SH-SY5Y (cell line): Measurements from ENCODE around the gene TRIM17.

ENCODE experiments used
- GATA2 ChIP-seq: IDR thresholded peaks from 2 replicates; pipeline ENCODE4 v1.6.1; 2011; ENCODE audit warnings: mild to moderate bottlenecking, low read depth, low read length
- GATA3 ChIP-seq: IDR thresholded peaks from 2 replicates; pipeline ENCODE4 v1.6.1; 2011; ENCODE audit warnings: low read depth, mild to moderate bottlenecking, low read length, moderate library complexity

The TRIM17 gene

DNA sequence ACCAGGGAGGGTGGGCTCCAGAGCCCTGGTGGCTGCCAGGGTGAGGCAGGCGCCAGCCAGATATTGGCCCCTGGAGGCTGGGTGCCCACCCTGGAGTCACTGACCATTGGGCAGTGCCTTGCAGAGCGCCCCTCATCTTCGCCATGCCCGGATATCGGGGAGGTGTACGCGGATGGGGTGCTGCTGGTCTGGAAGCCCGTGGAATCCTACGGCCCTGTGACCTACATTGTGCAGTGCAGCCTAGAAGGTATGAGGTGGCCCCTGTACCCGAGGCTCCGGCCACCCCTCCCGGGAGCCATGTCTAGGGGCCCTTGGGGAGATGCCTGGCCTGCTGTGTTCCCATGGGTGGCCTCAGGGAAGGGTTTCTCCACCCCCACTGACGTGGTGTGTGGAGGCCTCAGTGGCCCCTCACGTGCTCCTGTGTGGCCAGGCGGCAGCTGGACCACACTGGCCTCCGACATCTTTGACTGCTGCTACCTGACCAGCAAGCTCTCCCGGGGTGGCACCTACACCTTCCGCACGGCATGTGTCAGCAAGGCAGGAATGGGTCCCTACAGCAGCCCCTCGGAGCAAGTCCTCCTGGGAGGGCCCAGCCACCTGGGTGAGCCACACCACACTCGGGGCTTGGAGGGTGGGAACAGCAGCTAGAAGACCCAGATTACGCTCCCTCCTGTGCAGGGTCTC is 40.9 kb downstream of the TRIM17 start:
- TF ChIP-seq GATA2 (no peak), GATA3 (no peak)

DNA sequence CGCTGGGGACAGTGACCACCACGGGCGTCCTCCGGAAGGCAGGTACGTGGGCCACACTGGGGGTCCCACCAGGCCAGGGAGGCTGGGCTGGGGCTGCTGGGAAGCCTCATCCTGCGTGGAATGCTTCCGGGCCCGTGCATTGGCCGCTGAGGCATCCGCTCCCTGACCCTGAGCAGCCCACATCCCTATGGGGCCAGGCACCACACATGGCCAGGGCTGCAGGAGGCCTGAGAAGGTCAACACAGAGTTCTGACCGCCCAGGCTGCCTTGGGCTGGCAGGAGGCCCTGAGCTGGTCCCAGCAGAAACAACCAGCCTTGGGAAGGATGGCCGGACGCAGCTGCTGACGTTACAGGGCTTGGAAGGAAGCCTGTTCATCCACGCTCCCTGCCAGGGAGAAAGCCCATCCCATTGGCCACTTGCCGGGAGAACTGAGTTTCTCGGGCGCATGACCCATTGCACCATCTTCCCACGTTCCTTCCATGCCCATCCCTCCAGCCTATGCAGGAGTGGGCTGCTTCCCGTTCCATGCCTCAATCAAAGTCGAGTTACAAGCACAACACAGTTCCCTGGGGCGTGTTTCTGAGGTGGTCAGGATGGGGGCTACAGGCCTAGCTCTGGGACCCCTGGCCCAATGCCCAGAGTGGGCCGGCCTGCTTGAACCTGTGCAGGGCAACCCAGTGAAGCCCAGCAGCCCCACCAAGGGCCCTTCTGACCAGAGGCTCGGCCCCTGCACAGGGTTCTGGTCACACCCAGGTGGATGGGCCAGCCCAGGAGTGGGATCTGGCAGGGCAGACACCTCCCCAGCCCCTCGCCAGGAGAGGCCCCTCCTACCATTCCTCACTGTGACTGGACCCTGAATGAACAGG is 41.7 kb downstream of the TRIM17 start:
- TF ChIP-seq GATA2: no peak
- no peak for TF ChIP-seq GATA3

GRCh38 chr1:228373681-228374571 is 42.7 kb downstream of the TRIM17 start:
- TF ChIP-seq GATA2 (no peak), GATA3 (no peak)

DNA sequence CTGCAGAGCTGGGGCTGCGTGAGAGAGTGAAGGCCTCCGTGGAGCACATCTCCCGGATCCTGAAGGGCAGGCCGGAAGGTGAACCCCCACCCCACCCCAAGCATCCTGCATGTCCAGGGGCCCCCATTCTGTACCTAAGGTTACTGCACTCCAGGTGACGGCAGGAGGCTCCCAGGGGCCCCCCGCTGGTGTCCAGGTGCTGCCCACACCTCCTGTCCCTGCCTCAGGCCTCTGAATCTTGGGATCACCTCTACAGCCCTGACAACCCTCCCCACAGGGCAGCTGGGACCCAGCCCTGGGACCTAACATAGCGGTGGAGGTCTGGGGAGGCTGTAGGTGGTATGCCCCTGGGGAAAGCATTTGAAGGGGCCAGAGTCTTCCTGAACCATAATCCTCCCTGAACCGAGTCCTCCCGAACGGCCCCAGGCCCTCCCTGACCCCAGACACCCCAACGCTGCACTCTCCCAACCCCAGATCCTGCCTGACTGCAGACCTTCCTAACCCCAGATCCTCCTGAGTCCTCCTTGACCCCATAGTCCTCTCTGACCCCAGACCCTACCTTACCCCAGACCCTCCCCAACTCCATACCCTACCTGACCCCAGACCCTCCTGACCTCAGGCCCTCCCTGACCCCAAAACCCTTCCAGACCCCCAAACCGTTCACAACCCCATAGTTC is 43.5 kb downstream of the TRIM17 start:
- TF ChIP-seq GATA2 (no peak), GATA3 (no peak)

- TF ChIP-seq GATA2 (no peak), GATA3 (no peak)
Measured at GRCh38 chr1:228372183-228373003, 44.3 kb downstream of the TRIM17 start.

DNA sequence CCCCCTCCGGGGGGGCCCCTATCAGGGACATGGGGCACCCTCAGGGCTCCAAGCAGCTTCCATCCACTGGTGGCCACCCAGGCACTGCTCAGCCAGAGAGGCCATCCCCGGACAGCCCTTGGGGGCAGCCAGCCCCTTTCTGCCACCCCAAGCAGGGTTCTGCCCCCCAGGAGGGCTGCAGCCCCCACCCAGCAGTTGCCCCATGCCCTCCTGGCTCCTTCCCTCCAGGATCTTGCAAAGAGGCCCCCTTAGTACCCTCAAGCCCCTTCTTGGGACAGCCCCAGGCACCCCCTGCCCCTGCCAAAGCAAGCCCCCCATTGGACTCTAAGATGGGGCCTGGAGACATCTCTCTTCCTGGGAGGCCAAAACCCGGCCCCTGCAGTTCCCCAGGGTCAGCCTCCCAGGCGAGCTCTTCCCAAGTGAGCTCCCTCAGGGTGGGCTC is 44.9 kb downstream of the TRIM17 start:
- TF ChIP-seq GATA2: no peak
- no peak for TF ChIP-seq GATA3

DNA sequence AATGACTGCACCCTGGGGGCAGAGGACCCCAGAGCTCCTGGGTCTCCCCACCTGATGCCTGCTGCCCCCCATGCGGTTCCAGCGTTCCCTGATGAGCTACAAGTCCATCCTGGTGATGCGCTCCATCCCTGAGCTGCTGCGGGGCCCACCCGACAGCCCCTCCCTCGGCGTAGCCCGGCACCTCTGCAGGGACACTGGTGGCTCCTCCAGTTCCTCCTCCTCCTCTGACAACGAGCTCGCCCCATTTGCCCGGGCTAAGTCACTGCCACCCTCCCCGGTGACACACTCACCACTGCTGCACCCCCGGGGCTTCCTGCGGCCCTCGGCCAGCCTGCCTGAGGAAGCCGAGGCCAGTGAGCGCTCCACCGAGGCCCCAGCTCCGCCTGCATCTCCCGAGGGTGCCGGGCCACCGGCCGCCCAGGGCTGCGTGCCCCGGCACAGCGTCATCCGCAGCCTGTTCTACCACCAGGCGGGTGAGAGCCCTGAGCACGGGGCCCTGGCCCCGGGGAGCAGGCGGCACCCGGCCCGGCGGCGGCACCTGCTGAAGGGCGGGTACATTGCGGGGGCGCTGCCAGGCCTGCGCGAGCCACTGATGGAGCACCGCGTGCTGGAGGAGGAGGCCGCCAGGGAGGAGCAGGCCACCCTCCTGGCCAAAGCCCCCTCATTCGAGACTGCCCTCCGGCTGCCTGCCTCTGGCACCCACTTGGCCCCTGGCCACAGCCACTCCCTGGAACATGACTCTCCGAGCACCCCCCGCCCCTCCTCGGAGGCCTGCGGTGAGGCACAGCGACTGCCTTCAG is 45.5 kb downstream of the TRIM17 start:
- TF ChIP-seq GATA2 (no peak), GATA3 (no peak)

DNA sequence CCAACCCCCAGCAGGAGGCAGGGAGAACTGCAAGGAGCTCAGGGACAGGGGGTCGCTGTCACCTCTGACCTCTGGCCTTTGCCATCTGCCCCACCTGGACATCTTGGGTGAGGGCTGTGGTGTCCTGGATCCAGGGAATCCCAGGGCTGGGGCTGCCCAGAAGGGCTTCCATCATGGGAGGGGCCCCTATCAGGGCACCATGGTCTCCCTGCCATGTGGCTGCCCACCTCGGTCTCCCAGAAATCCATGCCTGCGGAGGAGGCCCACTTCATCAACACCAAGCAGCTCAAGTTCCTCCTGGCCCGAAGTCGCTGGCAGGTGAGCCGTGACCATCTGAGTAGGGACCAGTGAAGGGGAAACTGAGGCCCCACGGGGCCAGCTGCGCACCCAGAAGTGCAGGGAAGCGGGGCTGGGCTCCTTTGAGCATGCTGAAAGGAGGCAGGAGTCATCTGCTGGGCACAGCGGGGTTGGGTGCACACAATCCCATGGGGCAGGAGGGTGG is 46.2 kb downstream of the TRIM17 start:
- no peak for TF ChIP-seq GATA2
- no peak for TF ChIP-seq GATA3

- no peak for TF ChIP-seq GATA2
- no peak for TF ChIP-seq GATA3
Measured at GRCh38 chr1:228369608-228370438, 46.8 kb downstream of the TRIM17 start.

DNA sequence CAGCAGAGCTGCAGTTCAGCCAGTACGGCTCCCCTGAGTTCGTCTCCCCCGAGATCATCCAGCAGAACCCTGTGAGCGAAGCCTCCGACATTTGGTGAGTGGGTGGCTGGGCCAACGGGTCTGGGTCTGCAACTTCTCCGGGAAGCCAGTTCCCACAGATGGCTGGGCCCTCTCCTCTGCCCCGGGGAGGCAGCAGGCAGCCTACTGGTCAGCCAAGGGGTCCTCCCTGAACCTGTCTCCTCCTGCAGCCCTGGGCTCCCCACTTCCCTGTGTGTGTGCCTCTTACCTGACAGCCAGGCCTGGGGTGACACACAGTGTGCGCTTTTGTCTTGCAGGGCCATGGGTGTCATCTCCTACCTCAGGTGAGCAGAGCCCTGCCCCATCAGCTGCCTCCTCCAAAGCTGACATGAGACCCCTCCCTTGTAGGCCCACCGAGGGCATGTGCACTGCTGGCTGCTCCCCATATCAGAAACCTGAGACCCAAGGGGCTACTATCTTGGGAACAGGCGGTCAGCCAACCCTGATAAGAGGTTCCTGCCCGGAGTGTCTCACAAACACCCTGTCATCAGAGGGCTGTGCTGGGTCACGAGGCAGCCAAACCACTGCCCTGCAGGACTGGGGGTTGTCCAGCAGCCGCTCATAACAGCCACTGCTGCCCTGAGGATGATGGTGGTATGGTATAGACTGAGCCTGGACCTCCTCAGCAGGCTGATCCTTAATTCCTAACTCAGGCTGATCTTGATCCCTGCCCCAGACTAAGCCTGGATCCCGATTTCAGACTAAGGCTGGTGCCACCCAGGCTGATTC is 47.7 kb downstream of the TRIM17 start:
- TF ChIP-seq GATA2: no peak
- TF ChIP-seq GATA3: no peak
